HG02981 (cell line): Measurements from ENCODE around the gene LCN10.
"Not testable (repeated sequence)": the region's sequence is repeated elsewhere in the genome, so short reads cannot be mapped to it uniquely, and the experiment has no call there.

Experiments used
- ATAC-seq: cut with Tn5 transposase; IDR thresholded peaks from one replicate; pipeline ENCODE4 v1.9.1; 2021; ENCODE audit warnings: mild to moderate bottlenecking, moderate library complexity; ENCODE audit not compliant: unreplicated experiment

Gene LCN10

GRCh38 chr9:136721339-136722092 is 21.2 kb downstream of the LCN10 start:
- ATAC-seq, result no peak

GRCh38 chr9:136720898-136721338 is 21.8 kb downstream of the LCN10 start:
- ATAC-seq, result no peak

- no peak for ATAC-seq
Observed at GRCh38 chr9:136720251-136720897, 22.4 kb downstream of the LCN10 start.

- no peak for ATAC-seq
Observed at GRCh38 chr9:136719195-136719880, 23.4 kb downstream of the LCN10 start.

DNA sequence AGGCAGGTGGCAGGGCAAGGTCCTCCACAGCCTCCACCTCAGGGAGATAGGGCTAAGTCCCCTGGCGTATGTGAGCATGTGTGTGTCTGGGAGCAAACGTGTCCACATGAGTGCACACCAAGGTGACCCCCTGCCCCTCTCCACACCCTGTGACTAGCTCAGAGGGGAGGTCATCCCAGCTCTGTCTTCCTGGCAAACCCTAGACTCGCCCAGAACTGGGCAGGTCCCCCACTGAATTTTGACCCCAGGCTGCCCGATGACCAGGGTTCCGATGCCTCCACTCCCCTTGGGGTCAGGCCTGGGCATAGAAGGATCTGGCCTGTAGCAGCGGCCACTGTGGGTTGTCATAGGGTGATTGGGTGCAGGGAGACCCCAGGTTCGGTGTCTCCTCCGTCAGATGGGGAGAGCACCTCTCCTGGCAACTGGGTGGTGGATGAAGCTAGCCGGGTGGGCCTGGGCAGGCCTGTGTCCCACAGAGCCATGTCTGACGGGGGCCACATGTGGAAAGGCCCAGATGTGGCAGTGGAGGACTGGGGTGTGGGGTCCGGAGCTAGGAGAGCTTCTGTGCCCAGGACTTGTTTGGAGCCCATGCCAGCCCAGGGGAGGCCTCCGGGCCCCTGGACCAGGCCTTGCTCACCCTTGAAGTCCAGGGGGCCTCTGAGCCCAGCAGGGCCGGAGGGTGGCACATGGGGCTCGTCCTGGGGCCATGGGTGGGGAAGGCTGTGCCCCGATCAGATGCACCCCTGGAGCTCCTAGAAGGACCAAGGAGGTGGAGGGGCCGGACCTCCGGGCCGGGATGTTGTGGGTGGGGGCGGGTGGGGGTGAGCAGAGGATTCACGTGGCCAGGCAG is 24.2 kb downstream of the LCN10 start:
- no peak for ATAC-seq

- no peak for ATAC-seq
Observed at GRCh38 chr9:136717399-136717798, 25.3 kb downstream of the LCN10 start.

GRCh38 chr9:136714893-136715274 is 27.9 kb downstream of the LCN10 start:
- ATAC-seq, result no peak

GRCh38 chr9:136714096-136714892 is 28.4 kb downstream of the LCN10 start:
- ATAC-seq, result no peak

- no peak for ATAC-seq
Observed at GRCh38 chr9:136713550-136713949, 29.2 kb downstream of the LCN10 start.

DNA sequence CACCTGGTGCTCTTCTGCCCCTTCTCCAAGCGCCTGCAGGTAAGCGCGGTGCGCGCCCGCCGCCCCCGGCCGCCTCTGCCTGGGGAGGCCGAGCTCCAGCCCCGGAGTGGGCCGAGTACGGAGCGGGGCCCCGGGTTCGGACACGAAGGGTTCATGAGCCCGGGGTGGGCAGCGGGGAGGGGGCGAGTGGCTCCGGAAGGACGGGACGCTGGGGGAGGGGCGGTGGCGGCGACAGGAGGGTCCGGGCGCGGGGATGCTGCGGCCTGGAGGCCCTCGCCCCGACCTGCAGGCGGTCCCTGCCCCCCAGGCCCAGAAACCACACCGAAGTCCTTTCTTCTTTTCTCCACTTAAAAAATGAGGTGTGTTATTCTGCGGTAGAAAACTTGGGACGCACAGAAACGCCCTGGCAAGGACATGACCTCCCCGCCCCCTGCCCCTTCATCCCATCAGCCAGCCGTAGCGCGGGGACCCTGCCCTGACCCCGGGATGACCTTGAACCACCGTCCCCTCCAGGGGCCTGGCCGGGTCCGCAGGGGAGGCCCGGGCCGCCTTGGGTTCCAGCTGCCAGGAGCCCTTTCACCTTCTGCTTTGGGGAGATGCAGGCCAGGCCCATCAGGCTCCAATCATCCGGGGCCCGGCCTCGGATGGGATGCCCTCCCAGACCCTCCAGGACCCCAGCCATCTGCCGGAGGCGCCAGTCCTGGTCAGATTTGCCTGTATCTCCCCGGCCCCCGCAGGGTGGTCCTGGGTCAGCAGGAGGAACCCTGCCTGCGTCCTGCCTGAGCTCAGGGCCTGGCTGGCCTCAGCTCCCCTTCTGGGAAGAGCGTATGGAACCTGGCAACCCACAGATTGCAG is 29.8 kb downstream of the LCN10 start:
- ATAC-seq, result no peak

- no peak for ATAC-seq
Observed at GRCh38 chr9:136711751-136712689, 30.7 kb downstream of the LCN10 start, which contains the start of gene DIPK1B. DIPK1B (plus strand) TSS chr9:136712572; CDS start chr9:136712666, 94 bp downstream.

GRCh38 chr9:136711219-136711648 is 31.5 kb downstream of the LCN10 start:
- not testable (repeated sequence) for ATAC-seq

- ATAC-seq, result no peak
Observed at GRCh38 chr9:136710543-136710942, 32.2 kb downstream of the LCN10 start.

- ATAC-seq, result no peak
Observed at GRCh38 chr9:136709454-136710109, 33.2 kb downstream of the LCN10 start.

- no peak for ATAC-seq
Observed at GRCh38 chr9:136707849-136708517, 34.8 kb downstream of the LCN10 start.

DNA sequence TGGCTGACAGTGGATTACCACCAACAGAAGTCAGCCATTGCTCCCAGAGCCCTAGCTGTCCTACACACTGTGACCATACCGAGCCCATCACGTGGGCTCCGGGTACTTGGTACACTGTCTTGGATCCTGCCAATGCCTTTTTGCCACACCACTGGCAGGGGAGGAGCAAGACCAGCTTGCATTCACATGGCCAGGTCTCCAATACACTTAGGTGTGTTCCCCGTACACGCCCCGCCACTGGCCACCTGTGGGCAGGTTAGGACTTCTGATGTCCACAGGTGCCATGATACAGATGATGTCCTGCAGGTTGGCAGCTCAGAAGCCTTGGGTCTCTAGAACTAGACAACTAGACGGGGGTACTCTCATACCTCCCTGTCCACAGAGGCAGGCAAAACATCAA is 35.7 kb downstream of the LCN10 start:
- no peak for ATAC-seq

DNA sequence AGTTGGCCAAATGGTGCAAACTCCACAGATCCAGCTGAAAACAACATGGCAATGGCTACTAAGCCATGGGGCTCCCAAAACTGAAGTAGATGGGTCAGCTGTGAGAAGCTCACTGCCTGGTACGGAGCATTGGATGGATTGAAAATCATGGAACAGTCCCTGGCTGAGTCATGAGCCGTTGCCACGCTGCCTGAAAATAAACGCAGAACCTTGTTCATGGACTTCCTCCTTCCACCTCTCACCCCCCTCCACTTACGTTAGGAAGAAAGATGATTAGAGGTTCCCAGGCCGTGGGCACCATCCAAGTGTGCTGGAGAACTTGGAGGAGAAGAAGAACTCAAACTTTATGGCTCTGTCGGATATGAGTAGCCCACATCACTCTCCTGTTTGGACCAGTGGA is 37.2 kb downstream of the LCN10 start:
- no peak for ATAC-seq
